ENCODE measurements around the gene MAN2B2.

MAN2B2 gene

DNA sequence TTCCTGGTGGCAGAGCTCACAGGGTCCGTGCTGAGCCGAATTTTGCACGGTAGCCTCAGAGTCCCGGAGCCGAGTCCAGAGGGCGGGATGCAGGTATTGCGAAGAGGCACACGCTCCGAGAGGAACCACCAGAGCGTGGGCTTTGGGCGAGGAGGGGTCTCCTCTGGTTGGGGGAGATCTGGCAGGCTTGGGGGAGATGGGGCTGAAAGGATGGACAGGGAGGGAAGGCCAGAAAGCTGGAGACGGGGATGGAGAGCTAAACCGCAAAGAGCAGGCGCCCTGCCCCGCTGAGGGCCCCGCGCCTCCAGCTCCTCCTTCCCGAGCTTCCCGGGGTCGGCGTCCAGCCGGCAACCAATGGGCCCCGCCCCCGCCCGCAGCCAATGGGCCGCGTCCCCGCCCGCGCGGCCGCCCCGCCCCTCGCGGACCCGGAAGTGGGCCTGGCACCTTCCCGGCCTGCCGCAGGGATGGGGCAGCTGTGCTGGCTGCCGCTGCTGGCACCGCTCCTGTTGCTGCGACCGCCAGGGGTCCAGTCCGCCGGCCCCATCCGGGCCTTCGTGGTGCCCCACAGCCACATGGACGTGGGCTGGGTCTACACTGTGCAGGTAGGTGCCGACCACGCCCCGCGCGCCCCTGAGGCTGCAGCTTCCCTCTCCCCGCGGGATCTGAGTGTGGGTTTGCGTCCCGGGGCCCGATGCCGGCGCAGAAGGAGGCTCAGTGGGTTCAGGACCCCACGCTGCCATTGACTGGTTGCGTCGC lies at the start of gene MAN2B2:
Gene MAN2B2 (plus strand): TSS at position 443 of the 756 bp plus-strand sequence. CDS start 22 bp downstream, at position 465.
- peak; percentile 67 to 78 for DNase-seq (ENCODE audit: low read depth in 1 of 2, low spot score in 1 of 2)

GRCh38 chr4:6525474-6525873 lies 49.5 kb upstream of the MAN2B2 start:
- DNase-seq (ENCODE audit: low read depth in 1 of 2, low spot score in 1 of 2): no peak

GRCh38 chr4:6526156-6526555 lies 48.8 kb upstream of the MAN2B2 start:
- no peak for DNase-seq (ENCODE audit: low read depth in 1 of 2, low spot score in 1 of 2)

DNA sequence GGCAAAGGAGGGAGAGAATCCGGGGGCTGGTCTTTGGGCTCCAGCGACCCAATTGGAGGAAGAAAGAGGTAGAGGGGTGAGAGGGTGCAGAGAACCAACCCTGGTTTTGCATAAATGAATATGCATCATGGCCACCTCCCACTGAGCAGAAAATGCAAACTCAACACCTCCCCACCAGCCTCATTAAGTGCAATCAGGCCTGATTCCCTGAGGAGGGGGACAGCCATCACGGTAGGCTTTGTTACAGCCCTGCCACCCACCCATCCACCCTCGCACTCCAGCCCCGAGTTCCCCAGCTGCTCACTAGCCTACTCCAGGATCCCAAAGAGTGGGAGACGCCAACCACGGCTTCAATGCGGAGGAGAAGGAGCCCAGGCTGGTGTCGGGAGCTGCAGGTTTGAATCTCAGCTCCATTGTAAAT lies 48.3 kb upstream of the MAN2B2 start:
- no peak for DNase-seq (ENCODE audit: low read depth in 1 of 2, low spot score in 1 of 2)

DNA sequence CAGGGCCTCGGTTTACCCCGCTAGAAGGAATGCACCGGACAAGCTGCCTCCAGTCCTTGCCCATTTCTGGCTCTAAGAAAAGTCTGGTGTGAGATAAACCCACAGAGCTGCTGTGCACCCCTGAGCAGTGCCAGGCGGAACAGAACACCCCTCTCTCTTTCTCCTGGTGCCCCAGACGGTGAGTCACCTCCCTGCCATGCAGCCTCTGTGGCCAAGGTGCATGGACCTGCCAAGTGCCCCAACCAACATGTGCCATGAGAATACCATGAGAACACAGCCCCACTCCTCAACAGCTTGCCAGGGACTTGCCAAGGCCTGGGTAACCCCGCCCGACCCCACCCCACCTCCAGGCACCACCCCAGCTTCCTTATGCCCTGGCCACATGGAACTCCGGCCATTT lies 47.7 kb upstream of the MAN2B2 start:
- no peak for DNase-seq (ENCODE audit: low read depth in 1 of 2, low spot score in 1 of 2)

GRCh38 chr4:6527683-6528595 lies 47.0 kb upstream of the MAN2B2 start:
- DNase-seq (ENCODE audit: low read depth in 1 of 2, low spot score in 1 of 2): no peak

GRCh38 chr4:6529021-6529420 lies 46.0 kb upstream of the MAN2B2 start:
- no peak for DNase-seq (ENCODE audit: low read depth in 1 of 2, low spot score in 1 of 2)

- DNase-seq (ENCODE audit: low read depth in 1 of 2, low spot score in 1 of 2): no peak
These were observed 44.7 kb upstream of the MAN2B2 start for GRCh38 chr4:6530301-6530700.

- DNase-seq (ENCODE audit: low read depth in 1 of 2, low spot score in 1 of 2): no peak
These were observed 44.0 kb upstream of the MAN2B2 start for GRCh38 chr4:6530964-6531363.

DNA sequence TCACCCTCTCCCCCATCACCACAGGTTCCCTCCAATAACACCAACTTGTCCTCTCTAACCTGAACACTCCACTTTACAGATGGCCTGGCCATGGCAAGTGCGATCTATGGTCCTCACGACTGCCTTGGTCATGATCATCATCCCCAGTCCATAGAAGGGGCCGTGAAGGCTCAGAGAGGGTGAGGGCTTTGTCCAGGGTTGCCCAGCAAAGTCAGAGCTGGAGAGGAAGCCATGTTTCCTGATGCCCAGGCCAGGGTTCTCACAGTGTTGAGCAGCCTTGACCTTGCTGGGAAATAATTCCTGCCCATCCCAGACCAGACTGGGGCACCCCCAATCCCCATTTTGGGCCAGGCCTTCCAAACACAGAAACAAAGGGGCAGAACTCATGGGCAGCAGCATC lies 42.9 kb upstream of the MAN2B2 start:
- DNase-seq (ENCODE audit: low read depth in 1 of 2, low spot score in 1 of 2): no peak

DNA sequence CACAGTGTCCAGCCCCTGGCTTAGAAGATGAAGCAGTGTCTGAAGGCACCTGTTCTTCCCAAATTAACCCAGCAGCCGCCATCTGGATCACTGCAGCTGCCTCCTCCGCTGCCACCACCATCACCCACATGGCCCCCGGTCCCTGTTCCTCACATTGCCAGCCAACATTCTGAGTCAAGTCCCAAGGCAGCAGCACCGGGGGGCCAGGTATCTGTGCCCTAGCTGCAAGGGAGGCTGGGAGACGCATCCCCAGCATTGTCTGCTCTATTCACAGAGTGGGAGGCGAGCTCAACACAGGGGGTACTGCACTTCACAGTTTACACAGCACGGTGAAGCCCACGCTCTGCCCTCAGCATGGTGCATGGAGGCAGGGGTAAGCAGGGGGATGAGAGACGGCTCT lies 42.3 kb upstream of the MAN2B2 start:
- no peak for DNase-seq (ENCODE audit: low read depth in 1 of 2, low spot score in 1 of 2)

GRCh38 chr4:6534050-6534449 lies 40.9 kb upstream of the MAN2B2 start:
- no peak for DNase-seq (ENCODE audit: low read depth in 1 of 2, low spot score in 1 of 2)

DNA sequence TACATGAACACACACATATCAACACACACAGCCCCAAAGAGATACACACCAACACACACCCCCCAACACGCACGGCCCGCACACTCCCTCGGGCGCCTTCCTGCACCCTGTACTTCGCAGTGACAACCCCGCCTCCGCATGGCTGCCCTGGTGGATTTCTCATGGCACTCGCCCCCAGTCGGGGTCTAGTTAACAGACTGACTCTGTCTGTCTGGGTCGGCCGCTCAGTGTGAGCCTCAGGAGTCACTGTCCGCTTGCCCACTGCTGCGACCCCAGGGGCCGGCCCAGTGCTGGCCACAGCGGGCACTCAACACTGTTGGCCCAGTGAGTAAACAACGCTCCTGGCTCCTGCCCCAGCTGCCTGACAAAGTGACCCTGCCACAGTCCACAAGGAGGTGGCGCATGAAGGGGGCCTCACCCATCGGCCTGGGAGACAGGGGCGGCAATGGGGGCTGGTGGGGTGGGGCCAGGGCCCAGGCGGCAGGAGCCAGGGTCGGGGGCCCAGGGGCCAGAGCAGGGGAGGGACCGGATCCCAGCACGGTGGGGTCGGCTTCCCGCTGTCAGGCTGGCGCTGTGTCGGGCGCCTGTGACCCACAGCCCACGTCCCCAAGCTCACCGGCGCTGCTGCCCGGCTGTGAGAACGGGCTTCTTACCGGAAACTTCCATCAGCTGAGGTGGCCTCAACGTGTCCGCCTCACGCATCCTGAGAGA lies 40.2 kb upstream of the MAN2B2 start:
- no peak for DNase-seq (ENCODE audit: low read depth in 1 of 2, low spot score in 1 of 2)

DNA sequence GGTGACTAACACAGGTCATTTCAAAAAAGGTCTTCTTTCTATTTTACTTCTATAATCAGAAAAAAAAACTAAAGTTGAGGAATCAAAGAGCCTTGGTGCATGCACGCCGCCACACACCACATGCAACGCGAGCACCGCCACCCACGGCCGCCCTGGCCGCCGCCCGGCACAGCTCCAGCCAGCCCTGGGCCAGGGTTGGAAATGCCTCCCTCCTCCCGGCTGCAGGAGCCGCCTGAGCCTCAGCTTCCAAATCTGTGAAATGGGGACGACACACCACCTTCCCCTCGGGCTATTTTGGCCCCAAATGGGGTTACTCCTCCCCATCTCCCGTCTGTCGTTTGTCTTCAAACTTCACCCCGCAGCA lies 39.7 kb upstream of the MAN2B2 start:
- no peak for DNase-seq (ENCODE audit: low read depth in 1 of 2, low spot score in 1 of 2)

DNA sequence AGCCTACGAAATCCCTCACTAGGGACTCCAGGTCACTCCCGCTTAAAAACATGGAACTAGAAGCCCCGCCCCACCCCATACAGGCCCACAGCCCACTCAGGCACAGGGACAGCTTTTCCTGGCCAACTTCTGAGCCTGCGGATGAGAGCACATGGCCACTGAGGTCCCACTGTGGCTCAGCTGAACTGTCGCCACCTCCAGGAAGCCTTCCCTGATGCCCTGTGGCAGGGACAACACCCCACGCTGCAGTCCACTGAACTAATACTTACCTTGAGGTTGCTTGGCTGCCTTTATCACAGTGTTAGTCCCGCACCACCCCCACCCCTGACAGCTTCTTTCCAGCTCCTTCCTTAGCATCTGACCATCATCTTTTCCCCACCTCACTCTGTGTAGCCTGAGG lies 39.3 kb upstream of the MAN2B2 start:
- DNase-seq (ENCODE audit: low read depth in 1 of 2, low spot score in 1 of 2): no peak

- no peak for DNase-seq (ENCODE audit: low read depth in 1 of 2, low spot score in 1 of 2)
These were observed 36.9 kb upstream of the MAN2B2 start for GRCh38 chr4:6538111-6538510.

GRCh38 chr4:6538575-6538974 lies 36.4 kb upstream of the MAN2B2 start:
- no peak for DNase-seq (ENCODE audit: low read depth in 1 of 2, low spot score in 1 of 2)

DNA sequence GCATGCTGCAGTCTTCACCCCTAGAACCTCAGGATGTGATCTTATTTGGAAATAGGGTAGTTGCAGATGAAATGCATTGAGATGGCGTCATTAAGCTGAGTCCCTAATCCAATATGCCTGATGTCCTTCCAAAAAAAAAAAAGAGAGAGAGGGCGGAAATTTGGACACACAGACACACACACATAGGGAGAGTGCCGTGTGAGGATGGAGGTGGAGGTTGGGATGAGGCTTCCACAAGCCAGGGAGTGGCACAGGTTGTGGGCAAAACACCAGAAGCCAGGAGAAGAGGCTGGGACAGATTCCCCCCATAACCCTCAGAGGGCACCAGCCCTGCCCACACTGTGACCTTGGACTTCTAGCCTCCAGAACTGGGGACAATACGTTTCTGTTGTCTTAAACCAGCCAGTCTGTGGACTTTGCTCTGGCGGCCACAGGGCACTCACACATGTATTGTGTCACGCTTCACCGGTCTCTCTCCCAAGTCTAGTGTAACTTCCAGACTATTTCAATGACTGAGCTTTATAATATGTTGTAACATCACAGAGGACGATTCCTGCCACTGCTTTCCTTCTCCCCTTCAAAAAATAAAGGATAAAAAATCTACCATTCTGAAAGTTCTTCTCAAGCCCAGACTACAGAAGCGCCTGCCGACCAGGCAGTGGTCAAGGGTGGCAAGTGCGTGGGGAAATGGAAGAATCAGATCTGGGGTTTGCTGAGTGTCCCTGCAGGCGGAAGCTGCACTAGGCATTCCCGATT lies 35.8 kb upstream of the MAN2B2 start:
- no peak for DNase-seq (ENCODE audit: low read depth in 1 of 2, low spot score in 1 of 2)

- no peak for DNase-seq (ENCODE audit: low read depth in 1 of 2, low spot score in 1 of 2)
These were observed 34.1 kb upstream of the MAN2B2 start for GRCh38 chr4:6540879-6541278.

DNA sequence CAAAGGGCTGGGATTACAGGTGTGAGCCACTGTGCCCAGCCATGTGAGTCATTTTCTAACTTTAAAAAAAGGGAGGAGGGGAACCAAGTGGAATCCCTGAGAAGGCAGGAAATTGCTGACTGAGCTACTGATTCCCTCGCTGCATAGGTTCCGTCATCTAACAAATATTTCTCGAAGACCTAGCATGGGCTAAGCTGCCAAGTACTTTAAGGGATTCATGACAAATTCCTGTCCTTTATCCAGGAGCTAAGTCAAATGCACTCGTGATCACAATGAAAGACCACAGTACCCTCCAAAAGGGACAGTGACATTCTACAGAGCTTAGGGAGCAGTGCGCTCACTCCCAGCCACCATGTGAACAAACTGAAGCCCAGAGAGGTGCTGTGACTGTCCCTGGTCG lies 33.2 kb upstream of the MAN2B2 start:
- DNase-seq (ENCODE audit: low read depth in 1 of 2, low spot score in 1 of 2): no peak

DNA sequence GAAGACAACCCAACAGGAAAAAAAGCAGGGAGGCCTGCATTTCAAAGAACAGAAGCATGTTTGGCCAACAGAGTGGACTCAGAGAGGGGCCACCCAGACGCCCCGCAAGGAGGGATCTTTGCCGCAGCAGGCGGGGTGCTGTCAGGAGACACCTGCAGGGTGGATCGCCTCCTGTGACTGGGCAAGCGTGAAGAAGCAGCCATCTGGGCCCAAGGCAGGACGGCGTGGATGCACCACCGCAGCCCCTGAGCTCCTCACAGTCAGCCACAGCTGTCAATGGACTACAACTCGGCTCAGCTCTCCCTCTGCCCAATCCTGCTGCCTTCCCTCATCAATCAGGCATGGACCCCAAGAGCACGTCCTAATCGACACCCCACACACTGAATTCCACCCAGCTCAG lies 32.0 kb upstream of the MAN2B2 start:
- DNase-seq (ENCODE audit: low read depth in 1 of 2, low spot score in 1 of 2): no peak

All from activated CD4-positive, alpha-beta T cell treated with anti-CD3 and anti-CD28 coated beads, Interleukin-2, amount 50 U/mL, for 24 hours (primary cell).